Measurements from ENCODE around the gene CORO1A.
"Not testable (repeated sequence)": the region's sequence is repeated elsewhere in the genome, so short reads cannot be mapped to it uniquely, and the experiment has no call there.

GRCh38 chr16:30194172-30194925 lies 10.9 kb downstream of the CORO1A start:
- TF ChIP-seq CTCF (IDR thresholded peaks at IDR 0.05); ZFX (IDR thresholded peaks at IDR 0.05; ENCODE audit: borderline replicate concordance): not testable (repeated sequence)
